ENCODE measurements around the gene RTN4R. TPM values are rescaled to one million over a fixed set of nuclear protein-coding genes. Genes with fewer than 3 reads are reported as not detected.

The RTN4R gene
- total RNA-seq, 4 donors from 2014 or later = 0.64 to 22.8 (median 3.0) TPM; not detected in 1

GRCh38 chr22:20253161-20253560 is 15.0 kb downstream of the RTN4R start:
- in situ Hi-C loops (cut with MboI; ENCODE audit: low pct_ligation_motif_present in 1 of 4, low pct_unique_long_range_greater_than_20kb in 1 of 4, low sequenced_read_pairs in 3 of 4) = no loop called here
- TF ChIP-seq EP300 (IDR thresholded peaks at IDR 0.05; ENCODE audit: low read depth) (no peak), POLR2A (IDR thresholded peaks at IDR 0.05) (no peak), POLR2AphosphoS5 (IDR thresholded peaks at IDR 0.05) (no peak), CTCF (IDR thresholded peaks at IDR 0.05) (no peak)
- no peak overlapping the region for H3K27ac ChIP-seq

GRCh38 chr22:20251981-20252380 is 16.1 kb downstream of the RTN4R start:
- H3K9me3 ChIP-seq = no peaks in the 10 kb centered on the region
- intact Hi-C loops (cut with DNase I; ENCODE audit: low total_unique reads) (no loop called here), in situ Hi-C loops (cut with MboI; ENCODE audit: low pct_ligation_motif_present in 1 of 4, low pct_unique_long_range_greater_than_20kb in 1 of 4, low sequenced_read_pairs in 3 of 4) (no loop called here)
- H3K4me1 ChIP-seq = peaks cover 0 to 9% (median 0%) of the 10 kb centered on the region in 4 donors
- no peaks in the 10 kb centered on the region for H3K36me3 ChIP-seq
- WGBS, 2 donors (ENCODE audit: low coverage in 1 of 2) = 92 to 97% methylated on average over 4 to 5 of the region's 5 CpGs
- H3K4me3 ChIP-seq = no peak overlapping the region
- no peak for DNase-seq
- no peaks in the 10 kb centered on the region for H3K27me3 ChIP-seq
- TF ChIP-seq EP300 (IDR thresholded peaks at IDR 0.05; ENCODE audit: low read depth) = no peak
- no peak for TF ChIP-seq CTCF (IDR thresholded peaks at IDR 0.05)
- H3K27ac ChIP-seq = no peak overlapping the region

More at GRCh38 chr22:20253161-20253560, 15.0 kb downstream of the RTN4R start:
- intact Hi-C loops (cut with DNase I; ENCODE audit: low total_unique reads) = no loop called here
- Histone ChIP-seq H3K9me3 (no peaks in the 10 kb centered on the region), H3K36me3 (no peaks in the 10 kb centered on the region), H3K27me3 (no peaks in the 10 kb centered on the region), H3K4me3 (no peak overlapping the region), H3K4me1 (peaks cover 0 to 9% (median 0%) of the 10 kb centered on the region in 4 donors)
- no peak for DNase-seq
- WGBS, 2 donors (ENCODE audit: low coverage in 1 of 2) = 75% methylated on average over 7 of the region's 7 CpGs; no CpG with 5 or more reads in 1 of the 2 donors

- Histone ChIP-seq H3K27ac (no peak overlapping the region), H3K27me3 (no peaks in the 10 kb centered on the region), H3K4me3 (no peak overlapping the region), H3K4me1 (peaks cover 0 to 9% (median 0%) of the 10 kb centered on the region in 4 donors), H3K36me3 (no peaks in the 10 kb centered on the region), H3K9me3 (no peaks in the 10 kb centered on the region)
- no peak for DNase-seq
- no peak for TF ChIP-seq EP300 (IDR thresholded peaks at IDR 0.05; ENCODE audit: low read depth)
- no peak for TF ChIP-seq CTCF (IDR thresholded peaks at IDR 0.05)
- TF ChIP-seq POLR2AphosphoS5 (IDR thresholded peaks at IDR 0.05) = no peak
- TF ChIP-seq POLR2A (IDR thresholded peaks at IDR 0.05) = no peak
- intact Hi-C loops (cut with DNase I; ENCODE audit: low total_unique reads) = no loop called here
- in situ Hi-C loops (cut with MboI; ENCODE audit: low pct_ligation_motif_present in 1 of 4, low pct_unique_long_range_greater_than_20kb in 1 of 4, low sequenced_read_pairs in 3 of 4) = no loop called here
Observed at GRCh38 chr22:20251491-20251890, 16.6 kb downstream of the RTN4R start.

GRCh38 chr22:20249797-20250354 is 18.2 kb downstream of the RTN4R start:
- intact Hi-C loops (cut with DNase I; ENCODE audit: low total_unique reads) (no loop called here), in situ Hi-C loops (cut with MboI; ENCODE audit: low pct_ligation_motif_present in 1 of 4, low pct_unique_long_range_greater_than_20kb in 1 of 4, low sequenced_read_pairs in 3 of 4) (no loop called here)
- Histone ChIP-seq H3K4me1 (peaks cover 0 to 9% (median 0%) of the 10 kb centered on the region in 4 donors), H3K36me3 (no peaks in the 10 kb centered on the region), H3K27ac (no peak overlapping the region), H3K27me3 (no peaks in the 10 kb centered on the region), H3K9me3 (no peaks in the 10 kb centered on the region), H3K4me3 (no peak overlapping the region)
- 64% methylated on average over 11 of the region's 11 CpGs; no CpG with 5 or more reads in 1 of the 2 donors for WGBS, 2 donors (ENCODE audit: low coverage in 1 of 2)
- DNase-seq = no peak
- TF ChIP-seq POLR2AphosphoS5 (IDR thresholded peaks at IDR 0.05) (no peak), POLR2A (IDR thresholded peaks at IDR 0.05) (no peak), CTCF (IDR thresholded peaks at IDR 0.05) (no peak), EP300 (IDR thresholded peaks at IDR 0.05; ENCODE audit: low read depth) (no peak)
